ENCODE data around the gene ENAH. TPM values are rescaled to one million over a fixed set of nuclear protein-coding genes. Genes with fewer than 3 reads are reported as not detected.
"Not testable (repeated sequence)": the region's sequence is repeated elsewhere in the genome, so short reads cannot be mapped to it uniquely, and the experiment has no call there.

ENAH gene
- total RNA-seq, 2 experiments from 2014 or later, result not detected

DNA sequence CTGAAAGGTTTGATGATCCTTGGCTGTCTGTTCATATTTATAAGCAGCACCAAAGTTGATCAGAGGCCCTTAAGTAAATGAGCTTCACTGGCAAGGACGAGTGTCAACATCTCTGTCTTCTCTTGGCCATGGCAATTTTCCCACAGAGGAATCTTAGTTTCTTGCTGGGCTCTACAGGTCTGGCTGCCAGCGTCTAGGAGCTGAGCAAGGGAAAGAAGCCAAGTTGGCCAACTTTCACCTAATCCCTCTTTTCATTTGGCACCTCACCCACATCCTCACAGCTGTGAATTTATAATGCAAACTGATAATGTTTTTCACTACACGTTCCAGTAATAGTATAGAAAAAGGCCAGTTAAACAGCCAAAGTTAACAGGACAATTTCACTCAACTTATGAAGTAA is 126.0 kb downstream of the ENAH start:
- Mint-ChIP-seq H3K9me3 (ENCODE audit: insufficient read depth) (no peaks in the 10 kb centered on the region), H3K36me3 (ENCODE audit: low read depth) (no peaks in the 10 kb centered on the region), H3K27me3 (ENCODE audit: low read depth) (peaks cover 14% of the 10 kb centered on the region), H3K27ac (no peak overlapping the region), H3K4me1 (ENCODE audit: low read depth) (no peaks in the 10 kb centered on the region), H3K4me3 (no peak overlapping the region)
- ATAC-seq, result no peak
- ChIA-PET POLR2A (no interaction called here), CTCF (no interaction called here)
- no peak for DNase-seq

DNA sequence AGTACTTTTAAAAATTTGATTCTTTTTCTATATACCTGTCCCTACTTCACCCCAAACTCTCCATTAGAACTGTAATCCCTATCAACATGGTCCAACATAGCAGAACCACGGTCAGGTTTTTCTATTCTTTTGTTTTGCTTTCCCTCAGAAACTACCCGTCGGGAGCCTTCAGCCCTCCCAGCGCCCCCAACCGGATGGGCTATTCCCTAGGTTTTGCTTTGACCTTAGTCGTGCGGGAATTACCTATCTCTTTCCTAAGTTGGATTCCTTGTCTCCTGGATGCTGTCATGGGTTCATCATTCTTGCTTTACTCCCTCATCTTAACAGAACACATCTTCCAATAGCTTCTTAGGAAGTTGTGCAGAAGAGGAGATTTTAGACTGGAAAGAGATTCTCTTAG is 127.5 kb downstream of the ENAH start:
- DNase-seq (no peak), ATAC-seq (no peak)
- peaks cover 5% of the 10 kb centered on the region for H3K27me3 Mint-ChIP-seq (ENCODE audit: low read depth)
- H3K4me3 Mint-ChIP-seq, result no peak overlapping the region
- H3K4me1 Mint-ChIP-seq (ENCODE audit: low read depth), result no peaks in the 10 kb centered on the region
- H3K36me3 Mint-ChIP-seq (ENCODE audit: low read depth), result no peaks in the 10 kb centered on the region
- H3K27ac Mint-ChIP-seq, result no peak overlapping the region
- POLR2A ChIA-PET, result no interaction called here
- no peaks in the 10 kb centered on the region for H3K9me3 Mint-ChIP-seq (ENCODE audit: insufficient read depth)
- CTCF ChIA-PET, result no interaction called here

DNA sequence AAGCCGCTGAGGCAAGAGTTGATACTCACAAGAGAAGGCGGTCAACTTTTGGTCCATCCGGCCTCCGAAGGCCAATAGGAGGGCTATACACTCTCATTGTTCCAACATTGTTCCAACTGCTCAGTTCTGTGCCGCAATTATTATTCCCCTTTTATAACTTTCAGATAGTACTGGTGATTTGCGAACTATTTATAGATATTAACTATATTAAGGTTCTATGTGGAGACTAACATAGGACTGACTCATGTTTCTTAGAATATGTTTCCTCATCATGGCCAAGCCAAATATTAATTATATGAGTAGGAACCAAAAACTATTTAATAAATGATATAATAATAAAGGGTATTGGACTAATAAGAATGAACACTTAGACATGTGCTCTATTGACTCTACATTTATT is 128.4 kb downstream of the ENAH start:
- H3K9me3 Mint-ChIP-seq (ENCODE audit: insufficient read depth), result no peaks in the 10 kb centered on the region
- H3K4me3 Mint-ChIP-seq, result no peak overlapping the region
- POLR2A ChIA-PET, result no interaction called here
- CTCF ChIA-PET, result interaction anchor here (1.1 kb wide), 1 partner anchor 43 kb away, joined by 3 read pairs; no protein-coding TSS in a partner anchor
- no peak for DNase-seq
- no peak for ATAC-seq
- H3K4me1 Mint-ChIP-seq (ENCODE audit: low read depth), result no peaks in the 10 kb centered on the region
- H3K36me3 Mint-ChIP-seq (ENCODE audit: low read depth), result no peaks in the 10 kb centered on the region
- H3K27ac Mint-ChIP-seq, result no peak overlapping the region
- peaks cover 5% of the 10 kb centered on the region for H3K27me3 Mint-ChIP-seq (ENCODE audit: low read depth)

DNA sequence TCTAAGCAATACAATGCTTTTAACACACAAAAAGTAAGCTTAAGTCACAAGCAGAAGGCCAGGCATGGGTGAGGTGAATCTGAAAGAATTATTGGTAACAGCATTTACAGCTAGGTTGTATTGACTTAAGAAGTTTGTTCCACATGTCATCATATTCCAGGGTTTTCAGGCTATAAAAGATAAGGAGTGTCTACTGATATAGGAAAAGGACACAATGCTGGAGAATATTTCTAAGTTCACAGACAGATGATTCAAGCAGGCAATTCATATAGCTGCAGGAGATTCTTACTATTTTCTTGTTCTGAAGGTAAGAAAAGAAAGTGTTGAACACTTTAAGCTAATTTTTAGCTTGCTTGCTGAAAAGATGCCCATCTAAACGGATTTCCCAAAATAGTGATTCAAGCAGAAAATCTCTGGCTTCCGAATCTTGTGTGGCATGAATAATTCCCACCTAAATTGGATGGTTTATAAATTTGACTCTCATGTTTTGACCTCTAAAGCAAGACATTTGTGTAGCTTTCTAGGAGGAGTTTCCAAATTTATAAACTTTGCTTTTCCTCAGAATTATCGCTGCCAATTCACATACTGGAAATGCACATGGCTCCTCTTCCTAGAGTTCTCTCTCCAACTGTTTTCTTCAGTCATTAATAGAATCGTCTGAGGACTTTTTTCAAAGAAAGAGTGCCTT is 129.5 kb downstream of the ENAH start:
- H3K9me3 Mint-ChIP-seq (ENCODE audit: insufficient read depth), result no peaks in the 10 kb centered on the region
- ATAC-seq (no peak), DNase-seq (no peak)
- ChIA-PET CTCF (interaction anchor here (0.8 to 2.1 kb wide), 4 partner anchors 28 to 49 kb away, joined by 3 to 5 read pairs (median 4); no protein-coding TSS in a partner anchor), POLR2A (no interaction called here)
- H3K27ac Mint-ChIP-seq, result no peak overlapping the region
- no peaks in the 10 kb centered on the region for H3K4me1 Mint-ChIP-seq (ENCODE audit: low read depth)
- peaks cover 8% of the 10 kb centered on the region for H3K27me3 Mint-ChIP-seq (ENCODE audit: low read depth)
- no peak overlapping the region for H3K4me3 Mint-ChIP-seq
- H3K36me3 Mint-ChIP-seq (ENCODE audit: low read depth), result no peaks in the 10 kb centered on the region

DNA sequence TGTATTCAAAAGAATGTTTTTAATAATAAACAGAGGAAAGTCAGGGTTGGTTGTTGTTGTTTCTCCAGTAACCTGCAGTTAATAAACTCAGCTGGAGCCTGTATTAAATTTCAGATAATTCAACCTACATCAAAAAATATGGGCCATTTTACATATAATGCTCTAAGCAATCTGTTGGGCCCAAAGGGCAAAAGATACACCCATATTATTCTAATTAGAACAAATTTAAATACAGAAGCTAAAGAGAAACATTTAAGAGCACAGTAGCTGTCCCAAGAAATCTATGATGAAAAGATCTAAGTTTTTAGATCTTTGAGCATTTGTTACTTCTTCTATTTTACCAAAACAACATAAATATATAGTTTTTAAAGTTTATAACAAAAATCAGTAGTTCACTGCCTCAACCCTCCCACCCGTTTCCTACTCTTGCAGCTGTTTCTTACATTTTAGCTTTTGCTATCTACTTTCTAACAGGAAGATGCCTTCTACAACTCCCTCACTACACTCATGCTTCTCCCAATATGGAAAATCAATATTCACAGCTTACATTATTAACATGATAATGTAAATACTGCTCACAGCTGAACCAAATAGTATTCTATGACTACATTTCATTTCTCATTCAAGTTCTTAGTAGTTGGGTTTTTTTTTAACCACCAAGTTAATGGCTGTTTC is 130.2 kb downstream of the ENAH start:
- CTCF ChIA-PET, result interaction anchor here (0.8 to 2.1 kb wide), 4 partner anchors 27 to 48 kb away, joined by 3 to 5 read pairs (median 4); no protein-coding TSS in a partner anchor
- ATAC-seq, result no peak
- Mint-ChIP-seq H3K9me3 (ENCODE audit: insufficient read depth) (no peaks in the 10 kb centered on the region), H3K36me3 (ENCODE audit: low read depth) (no peaks in the 10 kb centered on the region), H3K4me3 (no peak overlapping the region), H3K4me1 (ENCODE audit: low read depth) (no peaks in the 10 kb centered on the region), H3K27ac (no peak overlapping the region), H3K27me3 (ENCODE audit: low read depth) (peaks cover 9% of the 10 kb centered on the region)
- DNase-seq, result no peak
- POLR2A ChIA-PET, result no interaction called here

DNA sequence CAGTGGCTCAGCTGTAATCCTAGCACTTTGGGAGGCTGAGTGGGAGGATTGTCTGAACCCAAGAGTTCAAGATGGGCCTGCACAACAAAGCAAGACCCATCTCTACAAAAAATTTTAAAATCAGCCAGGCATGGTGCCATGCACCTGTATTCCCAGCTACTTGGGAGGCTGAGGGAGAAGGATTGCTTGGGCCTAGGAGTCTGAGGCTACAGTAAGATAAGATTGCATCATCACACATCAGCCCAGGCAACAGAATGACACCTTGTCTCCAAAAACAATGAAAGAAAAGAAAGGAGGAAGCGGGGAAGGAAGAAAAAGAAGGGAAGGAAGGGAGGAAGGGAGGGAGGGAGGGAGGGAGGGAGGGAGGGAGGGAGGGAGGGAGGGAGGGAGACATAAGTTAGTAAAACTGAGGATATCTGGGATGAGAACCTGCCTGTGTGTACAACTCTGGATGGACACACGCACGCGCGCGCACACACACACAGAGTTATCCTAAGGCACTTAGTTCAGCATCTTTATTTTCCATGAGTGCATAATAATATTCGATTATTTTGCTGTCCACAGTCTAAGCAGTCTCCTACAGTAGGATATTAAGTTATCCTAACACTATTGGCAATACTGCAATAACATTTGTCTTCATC is 132.2 kb downstream of the ENAH start:
- Mint-ChIP-seq H3K9me3 (ENCODE audit: insufficient read depth) (no peaks in the 10 kb centered on the region), H3K27me3 (ENCODE audit: low read depth) (peaks cover 19% of the 10 kb centered on the region), H3K4me1 (ENCODE audit: low read depth) (no peaks in the 10 kb centered on the region), H3K36me3 (ENCODE audit: low read depth) (no peaks in the 10 kb centered on the region), H3K27ac (no peak overlapping the region), H3K4me3 (no peak overlapping the region)
- no peak for ATAC-seq
- CTCF ChIA-PET, result no interaction called here
- POLR2A ChIA-PET, result no interaction called here
- no peak for DNase-seq

DNA sequence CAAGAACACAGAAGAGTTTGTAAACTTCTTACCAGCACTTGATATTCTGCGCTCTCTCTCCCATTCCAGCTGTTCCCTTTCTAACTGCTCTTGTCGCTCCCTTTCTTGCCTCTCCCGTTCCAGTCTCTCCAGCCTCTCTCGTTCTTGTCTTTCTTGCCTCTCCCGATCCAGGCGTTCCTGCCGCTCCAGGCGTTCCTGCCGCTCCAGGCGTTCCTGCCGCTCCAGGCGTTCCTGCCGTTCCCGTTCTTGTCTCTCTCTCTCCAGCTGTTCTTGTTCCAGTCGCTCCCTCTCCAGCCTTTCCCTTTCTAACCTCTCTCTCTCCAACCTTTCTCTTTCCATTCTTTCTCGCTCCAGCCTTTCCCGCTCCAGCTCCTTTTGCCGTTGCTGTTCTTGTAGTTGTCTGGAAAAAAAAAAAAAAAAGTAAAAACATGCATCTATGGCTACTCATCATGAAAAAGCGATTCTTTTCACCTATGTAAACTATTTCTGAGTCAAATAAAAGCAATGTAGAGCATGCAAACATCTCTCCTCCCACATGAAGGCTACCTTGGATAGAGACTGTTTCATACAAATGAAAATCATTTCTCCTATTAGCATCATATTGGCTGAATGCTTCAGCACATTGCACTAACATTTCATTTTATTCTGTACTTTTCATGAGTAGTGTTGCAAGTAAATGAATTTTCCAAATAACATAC is 133.6 kb downstream of the ENAH start:
- no peaks in the 10 kb centered on the region for H3K9me3 Mint-ChIP-seq (ENCODE audit: insufficient read depth)
- DNase-seq (no peak), ATAC-seq (no peak)
- no peaks in the 10 kb centered on the region for H3K36me3 Mint-ChIP-seq (ENCODE audit: low read depth)
- ChIA-PET CTCF (interaction anchor here (0.8 to 1.1 kb wide), 3 partner anchors 9 to 44 kb away, joined by 3 to 4 read pairs (median 3); no protein-coding TSS in a partner anchor), POLR2A (no interaction called here)
- no peaks in the 10 kb centered on the region for H3K4me1 Mint-ChIP-seq (ENCODE audit: low read depth)
- peaks cover 19% of the 10 kb centered on the region for H3K27me3 Mint-ChIP-seq (ENCODE audit: low read depth)
- no peak overlapping the region for H3K27ac Mint-ChIP-seq
- no peak overlapping the region for H3K4me3 Mint-ChIP-seq

DNA sequence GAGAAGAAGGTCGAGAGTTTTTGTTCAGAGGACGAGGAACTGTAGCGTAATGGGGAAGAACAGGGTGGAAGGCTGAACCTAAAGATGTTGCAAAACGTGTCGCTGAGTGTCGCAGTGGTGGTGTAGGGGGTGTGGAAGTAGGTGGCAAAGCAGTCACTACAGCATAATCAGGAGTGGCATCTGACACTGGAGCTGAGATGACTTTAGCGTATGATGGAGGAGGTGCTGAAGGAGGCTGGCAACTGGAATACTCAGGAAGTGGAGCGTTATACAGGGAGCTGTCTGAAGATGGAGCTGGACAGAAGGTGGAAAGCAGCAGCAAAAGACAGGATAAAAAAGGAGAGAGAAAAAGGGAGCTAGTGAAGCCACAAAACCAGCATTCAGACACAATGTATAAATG is 135.2 kb downstream of the ENAH start:
- Mint-ChIP-seq H3K27ac (no peak overlapping the region), H3K4me1 (ENCODE audit: low read depth) (no peaks in the 10 kb centered on the region), H3K27me3 (ENCODE audit: low read depth) (peaks cover 17% of the 10 kb centered on the region), H3K4me3 (no peak overlapping the region), H3K9me3 (ENCODE audit: insufficient read depth) (no peaks in the 10 kb centered on the region), H3K36me3 (ENCODE audit: low read depth) (no peaks in the 10 kb centered on the region)
- ChIA-PET CTCF (interaction anchor here (1.3 kb wide), 1 partner anchor 43 kb away, joined by 3 read pairs; no protein-coding TSS in a partner anchor), POLR2A (no interaction called here)
- ATAC-seq, result no peak
- no peak for DNase-seq

DNA sequence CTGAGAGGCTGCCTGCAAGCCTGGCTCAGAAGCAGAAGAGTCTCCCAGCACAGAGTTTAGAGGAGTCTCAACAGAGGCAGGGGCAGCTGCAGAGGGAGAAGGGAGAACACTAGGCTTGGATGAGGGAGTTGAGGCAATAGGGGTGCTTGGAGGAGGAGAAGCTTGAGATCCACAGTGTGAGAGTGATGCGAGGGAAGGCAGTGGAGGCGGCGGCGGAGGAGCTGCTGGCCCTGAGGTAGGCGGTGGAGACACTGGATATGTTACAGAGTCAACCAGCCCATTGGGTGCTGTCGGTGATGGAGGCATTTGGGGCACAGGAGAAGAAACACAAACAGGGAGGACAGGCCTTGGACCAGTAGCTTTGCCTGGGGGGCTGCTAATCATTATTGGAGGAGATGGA is 135.7 kb downstream of the ENAH start:
- Mint-ChIP-seq H3K27me3 (ENCODE audit: low read depth) (peaks cover 17% of the 10 kb centered on the region), H3K4me1 (ENCODE audit: low read depth) (no peaks in the 10 kb centered on the region), H3K27ac (no peak overlapping the region), H3K4me3 (no peak overlapping the region), H3K36me3 (ENCODE audit: low read depth) (no peaks in the 10 kb centered on the region), H3K9me3 (ENCODE audit: insufficient read depth) (no peaks in the 10 kb centered on the region)
- ChIA-PET CTCF (interaction anchor here (1.3 kb wide), 1 partner anchor 43 kb away, joined by 3 read pairs; no protein-coding TSS in a partner anchor), POLR2A (interaction anchor here (0.6 kb wide), 1 partner anchor 251 kb away, joined by 3 read pairs; no protein-coding TSS in a partner anchor)
- DNase-seq, result no peak
- ATAC-seq, result no peak

DNA sequence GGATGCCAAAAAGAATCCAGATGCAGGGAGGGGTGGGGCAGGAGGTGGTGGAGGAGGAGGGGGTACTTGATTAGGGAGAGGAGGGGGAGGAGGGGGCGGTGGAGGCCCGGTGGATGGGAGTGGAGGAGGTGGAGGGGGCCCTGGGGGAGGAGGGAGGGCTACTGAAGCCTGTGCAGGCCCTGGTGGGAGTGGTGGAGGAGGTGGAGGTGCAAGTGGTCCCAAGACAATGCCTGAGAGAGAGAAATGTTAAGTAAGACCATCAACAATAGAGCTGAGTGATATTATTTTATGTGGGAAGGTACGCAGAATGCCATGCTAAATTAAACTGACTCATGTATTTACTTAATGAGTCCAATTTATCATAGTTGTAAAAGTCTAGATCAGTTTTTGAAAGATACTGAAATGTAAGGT is 138.2 kb downstream of the ENAH start:
- Mint-ChIP-seq H3K4me3 (no peak overlapping the region), H3K9me3 (ENCODE audit: insufficient read depth) (no peaks in the 10 kb centered on the region), H3K27ac (no peak overlapping the region), H3K36me3 (ENCODE audit: low read depth) (no peaks in the 10 kb centered on the region), H3K27me3 (ENCODE audit: low read depth) (peaks cover 22% of the 10 kb centered on the region), H3K4me1 (ENCODE audit: low read depth) (no peaks in the 10 kb centered on the region)
- POLR2A ChIA-PET, result no interaction called here
- no peak for DNase-seq
- ATAC-seq, result no peak
- CTCF ChIA-PET, result interaction anchor here (0.6 kb wide), 1 partner anchor 47 kb away, joined by 3 read pairs; no protein-coding TSS in a partner anchor

DNA sequence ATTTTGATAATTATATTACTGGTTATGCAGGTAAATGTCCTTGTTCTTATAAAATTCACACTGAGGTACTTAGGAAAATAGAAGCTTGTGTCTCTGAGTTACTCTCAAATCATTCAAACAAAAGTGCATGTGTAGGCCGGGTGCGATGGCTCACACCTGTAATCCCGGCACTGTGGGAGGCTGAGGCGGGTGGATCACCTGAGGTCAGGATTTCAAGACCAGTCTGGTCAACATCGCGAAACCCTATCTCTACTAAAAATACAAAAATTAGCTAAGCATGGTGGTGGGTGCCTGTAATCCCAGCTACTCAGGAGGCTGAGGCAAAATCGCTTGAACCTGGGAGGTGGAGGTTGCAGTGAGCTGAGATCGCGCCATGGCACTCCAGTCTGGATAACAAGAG is 139.3 kb downstream of the ENAH start:
- not testable (repeated sequence) for ATAC-seq; H3K36me3 Mint-ChIP-seq (ENCODE audit: low read depth)
- CTCF ChIA-PET, result interaction anchor here (0.8 kb wide), 1 partner anchor 32 kb away, joined by 3 read pairs; no protein-coding TSS in a partner anchor

More for the DNA sequence above, 139.3 kb downstream of the ENAH start:
- POLR2A ChIA-PET; DNase-seq; H3K4me1 Mint-ChIP-seq (ENCODE audit: low read depth); H3K9me3 Mint-ChIP-seq (ENCODE audit: insufficient read depth); H3K27ac Mint-ChIP-seq; H3K4me3 Mint-ChIP-seq: not testable (repeated sequence)
- peaks cover 22% of the 10 kb centered on the region for H3K27me3 Mint-ChIP-seq (ENCODE audit: low read depth)

All from activated CD8-positive, alpha-beta T cell treated with anti-CD3 and anti-CD28 coated beads, Interleukin-2, amount 10 ng/mL, durations not matched to agents 7 days and 5 days (primary cell).